DND-41 (cell line): ENCODE data around the gene STAG1.

ENCODE experiments used
- CTCF ChIP-seq: IDR thresholded peaks from 2 replicates; pipeline ENCODE4 v1.5.1; 2012; ENCODE audit warnings: borderline replicate concordance, low read length, moderate library complexity, mild to moderate bottlenecking; ENCODE audit not compliant: poor library complexity, severe bottlenecking; ENCODE audit errors: extremely low read depth
- EZH2 ChIP-seq: IDR thresholded peaks from 3 replicates; pipeline ENCODE4 v1.6.1; 2012; ENCODE audit warnings: borderline replicate concordance, low read depth, mild to moderate bottlenecking, moderate library complexity, low read length, inconsistent platforms; ENCODE audit not compliant: severe bottlenecking

GRCh38 chr3:136694321-136694720 lies 57.9 kb downstream of the STAG1 start:
- no peak for TF ChIP-seq CTCF
- no peak for TF ChIP-seq EZH2
